Mesodermal cell (in vitro differentiated cells): ENCODE results near the gene NAP1L4.

Source experiments
- H3K27ac ChIP-seq: 2 replicates; pipeline ENCODE4 v1.7.0; 2013; ENCODE audit warnings: mild to moderate bottlenecking, low read depth, low read length, moderate library complexity; ENCODE audit not compliant: severe bottlenecking
- H3K36me3 ChIP-seq: 2 replicates; pipeline ENCODE4 v1.7.1; 2013; ENCODE audit warnings: mild to moderate bottlenecking, low read length, moderate library complexity; ENCODE audit not compliant: control insufficient read depth, insufficient read depth
- H3K4me1 ChIP-seq: one replicate; pipeline ENCODE4 v1.7.1; 2013; ENCODE audit warnings: mild to moderate bottlenecking, low read length; ENCODE audit not compliant: insufficient read depth, control insufficient read depth, poor library complexity, severe bottlenecking
- H3K4me3 ChIP-seq: 2 replicates; pipeline ENCODE4 v1.7.0; 2013; ENCODE audit warnings: low read length, control low read depth, mild to moderate bottlenecking; ENCODE audit not compliant: insufficient read depth, poor library complexity, severe bottlenecking; ENCODE audit errors: extremely low read depth
- H3K9me3 ChIP-seq: 2 replicates; pipeline ENCODE4 v1.7.1; 2013; ENCODE audit warnings: mild to moderate bottlenecking, low read length, moderate library complexity; ENCODE audit not compliant: control insufficient read depth
- WGBS, 2 experiments: methylation state at CpG; one replicate each; pipeline ENCODE4 v1.1.5; 2013; ENCODE audit warnings: missing lambda C conversion rate in 2 of 2; ENCODE audit not compliant: insufficient coverage in 2 of 2; 5-methylcytosine and 5-hydroxymethylcytosine counted together

Gene NAP1L4

GRCh38 chr11:2933375-2934020, 58.6 kb downstream of the NAP1L4 start:
- Histone ChIP-seq H3K4me3 (no peak overlapping the region), H3K9me3 (peaks cover 8% of the 10 kb centered on the region), H3K4me1 (peaks cover 11% of the 10 kb centered on the region), H3K36me3 (no peaks in the 10 kb centered on the region), H3K27ac (peak overlapping the region; percentile 47)
- WGBS, 2 experiments = 68 to 69% methylated on average over 9 to 12 of the region's 12 CpGs

- WGBS, 2 experiments = 82 to 83% methylated on average over 12 to 15 of the region's 15 CpGs
These were observed 59.3 kb downstream of the NAP1L4 start for GRCh38 chr11:2932850-2933251.

GRCh38 chr11:2931771-2932738, 60.1 kb downstream of the NAP1L4 start:
- H3K4me3 ChIP-seq = no peak overlapping the region
- H3K36me3 ChIP-seq = no peaks in the 10 kb centered on the region
- peaks cover 15% of the 10 kb centered on the region for H3K4me1 ChIP-seq
- no peaks in the 10 kb centered on the region for H3K9me3 ChIP-seq
- H3K27ac ChIP-seq = no peak overlapping the region
- WGBS, 2 experiments = 71 to 84% methylated on average over 6 to 9 of the region's 13 CpGs

More at GRCh38 chr11:2932850-2933251, 59.3 kb downstream of the NAP1L4 start:
- no peaks in the 10 kb centered on the region for H3K36me3 ChIP-seq
- peaks cover 11% of the 10 kb centered on the region for H3K4me1 ChIP-seq
- peaks cover 5% of the 10 kb centered on the region for H3K9me3 ChIP-seq
- H3K4me3 ChIP-seq = no peak overlapping the region
- peak overlapping the region; percentile 47 for H3K27ac ChIP-seq

GRCh38 chr11:2931420-2931746, 60.7 kb downstream of the NAP1L4 start:
- peaks cover 21% of the 10 kb centered on the region for H3K4me1 ChIP-seq
- H3K4me3 ChIP-seq = no peak overlapping the region
- H3K36me3 ChIP-seq = peaks cover 2% of the 10 kb centered on the region
- no CpG with 5 or more reads among the region's 4 CpGs for WGBS, 2 experiments
- no peaks in the 10 kb centered on the region for H3K9me3 ChIP-seq
- no peak overlapping the region for H3K27ac ChIP-seq

- peak overlapping the region; percentile 78 for H3K4me3 ChIP-seq
- H3K4me1 ChIP-seq = peaks cover 23% of the 10 kb centered on the region
- H3K9me3 ChIP-seq = no peaks in the 10 kb centered on the region
- H3K27ac ChIP-seq = peak overlapping the region; percentile 88
- H3K36me3 ChIP-seq = peaks cover 4% of the 10 kb centered on the region
- WGBS, 2 experiments = 32 to 55% methylated on average over 16 to 17 of the region's 21 CpGs
These were observed 61.3 kb downstream of the NAP1L4 start for GRCh38 chr11:2930704-2931419.

GRCh38 chr11:2929950-2930703, 62.0 kb downstream of the NAP1L4 start:
- no peaks in the 10 kb centered on the region for H3K9me3 ChIP-seq
- WGBS, 2 experiments = 2% methylated on average over 29 to 43 of the region's 47 CpGs
- peaks cover 4% of the 10 kb centered on the region for H3K36me3 ChIP-seq
- H3K4me1 ChIP-seq = peaks cover 23% of the 10 kb centered on the region
- peak overlapping the region; percentile 88 for H3K27ac ChIP-seq
- H3K4me3 ChIP-seq = peak overlapping the region; percentile 78

- WGBS, 2 experiments = 1 to 2% methylated on average over 38 to 39 of the region's 48 CpGs
- Histone ChIP-seq H3K27ac (peak overlapping the region; percentile 88), H3K4me3 (peak overlapping the region; percentile 78), H3K36me3 (peaks cover 4% of the 10 kb centered on the region), H3K9me3 (no peaks in the 10 kb centered on the region), H3K4me1 (peaks cover 23% of the 10 kb centered on the region)
These were observed 62.6 kb downstream of the NAP1L4 start for GRCh38 chr11:2929531-2929949.

GRCh38 chr11:2928605-2929530, 63.3 kb downstream of the NAP1L4 start, which contains the start of gene PHLDA2:
TSS of gene PHLDA2 (minus strand) at chr11:2929420. CDS start at chr11:2929364, 56 bp downstream.
- H3K4me3 ChIP-seq = peak within 1 kb of the TSS; percentile 78
- H3K9me3 ChIP-seq = no peaks in the 10 kb centered on the region
- H3K27ac ChIP-seq = peak within 1 kb of the TSS; percentile 88
- H3K36me3 ChIP-seq = peaks cover 6% of the 10 kb centered on the region
- WGBS, 2 experiments = 1% methylated on average over 77 to 90 of the region's 113 CpGs
- peaks cover 23% of the 10 kb centered on the region for H3K4me1 ChIP-seq

GRCh38 chr11:2927851-2928604, 64.1 kb downstream of the NAP1L4 start:
- H3K27ac ChIP-seq = no peak overlapping the region
- no peaks in the 10 kb centered on the region for H3K9me3 ChIP-seq
- H3K4me1 ChIP-seq = peaks cover 19% of the 10 kb centered on the region
- H3K4me3 ChIP-seq = peak overlapping the region; percentile 78
- H3K36me3 ChIP-seq = peaks cover 6% of the 10 kb centered on the region
- 19 to 28% methylated on average over 16 to 23 of the region's 25 CpGs for WGBS, 2 experiments
